Esophagus muscularis mucosa (tissue), 2 donors: ENCODE results near the gene ZMIZ1.

ENCODE experiments used
- POLR2A ChIP-seq: fragments of 450-650 bp; IDR thresholded peaks from one replicate; pipeline ENCODE4 v1.6.1; 2017; ENCODE audit warnings: antibody characterized with exemption, moderate library complexity, mild to moderate bottlenecking, low read depth
- POLR2AphosphoS5 ChIP-seq, 2 donors: sonication (generic); formaldehyde crosslinking; IDR thresholded peaks; one replicate each; pipeline ENCODE4 v1.6.1; 2017; ENCODE audit warnings: antibody characterized with exemption in 2 of 2

- TF ChIP-seq POLR2AphosphoS5 (IDR thresholded peaks at IDR 0.05) (no peak), POLR2A (no peak)
These were observed 112.5 kb downstream of the ZMIZ1 start for GRCh38 chr10:79181227-79181626.
